ES-I3 (cell line): ENCODE results near the gene KCNE4.

Source experiments
- H3K36me3 ChIP-seq: 2 replicates; pipeline ENCODE4 v1.6.1; 2013; ENCODE audit warnings: mild to moderate bottlenecking, low read length, control low read depth, moderate library complexity; ENCODE audit not compliant: insufficient read depth
- H3K4me1 ChIP-seq: 2 replicates; pipeline ENCODE4 v1.6.1; 2013; ENCODE audit warnings: mild to moderate bottlenecking, control low read depth, low read length; ENCODE audit not compliant: insufficient read depth
- H3K9ac ChIP-seq: 2 replicates; pipeline ENCODE4 v1.6.1; 2013; ENCODE audit warnings: low read depth, mild to moderate bottlenecking, low read length, moderate library complexity
- H3K9me3 ChIP-seq: 2 replicates; pipeline ENCODE4 v1.6.1; 2013; ENCODE audit warnings: mild to moderate bottlenecking, low read length, moderate library complexity; ENCODE audit not compliant: control insufficient read depth, insufficient read depth

The KCNE4 gene

DNA sequence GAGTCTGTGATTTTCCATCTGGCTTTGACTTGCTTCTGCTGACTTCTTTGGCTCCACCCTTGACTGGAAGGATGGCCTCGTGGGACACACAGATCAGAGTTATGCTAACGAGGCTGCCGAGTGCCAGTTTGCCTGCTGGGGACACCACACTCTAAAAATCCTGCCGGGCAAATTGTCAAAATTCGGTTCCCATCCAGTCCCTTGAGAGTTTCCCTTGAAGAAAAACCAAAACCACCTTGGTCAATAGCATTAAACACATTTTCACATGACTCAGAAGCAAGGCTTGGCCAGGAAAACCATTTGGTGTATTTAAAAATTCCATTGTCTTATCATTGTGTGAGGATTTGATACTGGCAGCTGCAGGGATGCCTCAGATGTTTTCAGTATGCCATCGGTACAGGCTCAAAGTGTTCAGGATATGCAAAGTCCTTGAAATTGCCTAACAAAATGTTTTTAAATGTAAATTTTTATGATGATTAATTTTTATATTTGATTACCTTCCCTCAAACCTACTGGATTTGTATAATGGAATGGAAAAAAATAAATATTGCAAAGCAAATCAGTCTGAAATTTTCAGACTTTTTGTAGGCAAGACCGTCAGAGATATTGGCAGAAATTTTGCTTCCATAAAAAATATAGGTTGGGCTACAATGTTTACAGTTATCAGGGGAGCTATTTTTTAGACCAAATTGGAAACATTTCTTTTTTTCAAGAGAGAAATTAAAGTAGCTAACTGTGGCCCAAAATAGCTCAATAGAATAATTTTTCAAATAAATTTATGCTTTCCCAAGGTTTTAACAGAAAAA lies 41.6 kb downstream of the KCNE4 start:
- no peak overlapping the region for H3K9ac ChIP-seq
- H3K36me3 ChIP-seq = no peaks in the 10 kb centered on the region; the same call in 1 of the 2 replicates
- H3K4me1 ChIP-seq = peaks cover 10% of the 10 kb centered on the region; the same call in 1 of the 2 replicates
- H3K9me3 ChIP-seq = no peaks in the 10 kb centered on the region

- H3K9me3 ChIP-seq = no peaks in the 10 kb centered on the region
Measured at GRCh38 chr2:223095207-223095606, 43.2 kb downstream of the KCNE4 start.

DNA sequence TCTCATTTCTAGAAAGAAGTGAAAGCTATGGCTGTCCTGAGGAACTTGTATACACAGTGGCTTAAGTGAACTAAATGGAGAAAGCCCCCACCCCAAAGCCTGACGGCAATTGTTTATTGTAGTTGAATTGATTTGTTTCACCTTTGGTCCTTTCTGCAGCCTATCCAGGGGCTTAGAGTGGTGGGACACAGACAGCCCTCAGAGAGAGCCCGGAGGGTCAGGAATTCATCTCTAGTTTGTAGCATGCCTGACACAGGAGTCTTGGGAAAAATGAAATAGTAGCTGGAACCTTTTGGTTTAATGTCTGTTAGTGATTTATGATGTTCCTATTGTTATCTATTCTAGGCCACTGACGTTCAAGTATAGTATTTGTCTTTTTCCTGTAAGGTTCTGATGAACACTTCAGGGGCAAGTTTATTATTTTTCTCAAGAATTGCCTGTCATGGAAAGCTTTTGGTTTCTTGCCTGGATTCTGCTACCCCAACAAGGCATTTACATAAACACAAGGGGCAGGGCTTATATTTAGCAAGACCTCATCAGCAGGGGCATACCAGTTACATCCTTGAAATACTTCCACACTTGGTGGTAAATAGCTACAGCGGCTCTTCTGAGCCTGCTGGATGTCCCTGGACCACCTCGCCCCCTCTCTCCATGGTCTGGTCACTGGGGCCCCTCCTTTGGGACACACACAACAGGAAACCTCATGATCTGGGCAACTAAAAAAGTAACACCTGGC lies 44.4 kb downstream of the KCNE4 start:
- Histone ChIP-seq H3K36me3 (no peaks in the 10 kb centered on the region; the same call in 1 of the 2 replicates), H3K9ac (no peak overlapping the region), H3K9me3 (no peaks in the 10 kb centered on the region), H3K4me1 (peaks cover 10% of the 10 kb centered on the region; the same call in 1 of the 2 replicates)

More at GRCh38 chr2:223095207-223095606, 43.2 kb downstream of the KCNE4 start:
- H3K36me3 ChIP-seq = no peaks in the 10 kb centered on the region; the same call in 1 of the 2 replicates
- no peak overlapping the region for H3K9ac ChIP-seq
- peaks cover 10% of the 10 kb centered on the region; the same call in 1 of the 2 replicates for H3K4me1 ChIP-seq

DNA sequence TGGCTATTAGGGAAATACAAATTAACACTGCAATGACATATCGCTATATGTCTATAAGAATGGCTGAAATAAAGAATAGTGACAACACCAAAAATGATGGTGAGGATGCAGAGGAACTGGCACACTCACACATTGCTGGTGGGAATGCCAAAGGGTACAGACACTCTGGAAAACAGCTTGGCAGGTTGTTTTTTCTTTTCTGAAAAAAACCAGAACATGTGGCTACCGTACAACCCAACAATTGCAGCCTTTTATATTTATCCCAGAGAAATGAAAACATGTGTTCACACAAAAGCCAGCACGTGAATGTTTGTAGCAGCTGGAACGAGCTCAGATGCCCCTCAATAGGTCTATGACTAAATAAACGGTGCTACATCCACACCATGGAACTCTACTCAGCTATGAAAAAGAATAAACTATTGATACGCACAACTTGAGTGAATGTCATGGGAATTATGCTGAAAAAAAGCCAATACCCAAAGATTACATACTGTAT lies 45.9 kb downstream of the KCNE4 start:
- Histone ChIP-seq H3K9ac (no peak overlapping the region), H3K4me1 (peaks cover 10% of the 10 kb centered on the region; the same call in 1 of the 2 replicates), H3K9me3 (no peaks in the 10 kb centered on the region), H3K36me3 (no peaks in the 10 kb centered on the region; the same call in 1 of the 2 replicates)

DNA sequence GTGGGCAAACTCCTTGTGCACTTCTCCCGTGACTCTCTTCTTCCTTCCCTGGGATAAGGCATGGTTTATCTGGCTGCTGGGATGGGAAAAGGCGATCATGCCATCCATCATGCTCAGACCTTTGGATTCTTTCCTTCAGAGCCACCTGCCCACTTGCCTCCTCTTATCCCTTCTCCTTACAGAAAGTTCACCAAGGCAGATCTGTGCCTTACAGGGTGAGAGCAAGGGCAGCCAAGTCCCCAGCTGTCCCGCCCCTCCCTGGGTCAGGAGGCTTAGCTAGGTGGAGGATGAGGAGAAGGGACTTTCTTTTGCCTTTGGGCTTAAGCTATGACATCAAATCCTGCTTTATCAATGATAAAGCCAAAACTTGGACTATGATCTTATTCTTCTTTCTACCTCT lies 47.6 kb downstream of the KCNE4 start:
- H3K4me1 ChIP-seq = 0 out of 2 replicates have a peak, but pooled peaks cover 4% of the 10 kb centered on the region
- no peaks in the 10 kb centered on the region for H3K9me3 ChIP-seq
- no peaks in the 10 kb centered on the region; the same call in 1 of the 2 replicates for H3K36me3 ChIP-seq
- H3K9ac ChIP-seq = no peak overlapping the region

- 0 out of 2 replicates have a peak, but pooled peaks cover 4% of the 10 kb centered on the region for H3K4me1 ChIP-seq
- H3K9me3 ChIP-seq = no peaks in the 10 kb centered on the region
- no peak overlapping the region for H3K9ac ChIP-seq
- no peaks in the 10 kb centered on the region for H3K36me3 ChIP-seq
Measured at GRCh38 chr2:223100061-223100511, 48.1 kb downstream of the KCNE4 start.

- H3K36me3 ChIP-seq = no peaks in the 10 kb centered on the region
- H3K4me1 ChIP-seq = 0 out of 2 replicates have a peak, but pooled peaks cover 3% of the 10 kb centered on the region
- H3K9me3 ChIP-seq = no peaks in the 10 kb centered on the region
- no peak overlapping the region for H3K9ac ChIP-seq
Measured at GRCh38 chr2:223101340-223102039, 49.5 kb downstream of the KCNE4 start.

GRCh38 chr2:223102040-223102400 lies 50.0 kb downstream of the KCNE4 start:
- Histone ChIP-seq H3K36me3 (no peaks in the 10 kb centered on the region), H3K4me1 (no peaks in the 10 kb centered on the region), H3K9ac (no peak overlapping the region), H3K9me3 (no peaks in the 10 kb centered on the region)

GRCh38 chr2:223102450-223102849 lies 50.5 kb downstream of the KCNE4 start:
- no peaks in the 10 kb centered on the region for H3K4me1 ChIP-seq
- no peaks in the 10 kb centered on the region for H3K36me3 ChIP-seq
- H3K9ac ChIP-seq = no peak overlapping the region
- H3K9me3 ChIP-seq = no peaks in the 10 kb centered on the region

- Histone ChIP-seq H3K36me3 (no peaks in the 10 kb centered on the region), H3K4me1 (0 out of 2 replicates have a peak, but pooled peaks cover 4% of the 10 kb centered on the region), H3K9ac (no peak overlapping the region), H3K9me3 (no peaks in the 10 kb centered on the region)
Measured at GRCh38 chr2:223104336-223105132, 52.5 kb downstream of the KCNE4 start.
